HG03442 (cell line): Measurements from ENCODE around the gene NOL7.

Experiments used
- ATAC-seq: cut with Tn5 transposase; IDR thresholded peaks from one replicate; pipeline ENCODE4 v1.9.1; 2021; ENCODE audit warnings: mild to moderate bottlenecking, moderate library complexity; ENCODE audit not compliant: unreplicated experiment

NOL7 gene

GRCh38 chr6:13593720-13594119 lies 21.4 kb upstream of the NOL7 start:
- ATAC-seq, result no peak

- ATAC-seq, result no peak
These were observed 18.1 kb upstream of the NOL7 start for GRCh38 chr6:13597073-13597472.

DNA sequence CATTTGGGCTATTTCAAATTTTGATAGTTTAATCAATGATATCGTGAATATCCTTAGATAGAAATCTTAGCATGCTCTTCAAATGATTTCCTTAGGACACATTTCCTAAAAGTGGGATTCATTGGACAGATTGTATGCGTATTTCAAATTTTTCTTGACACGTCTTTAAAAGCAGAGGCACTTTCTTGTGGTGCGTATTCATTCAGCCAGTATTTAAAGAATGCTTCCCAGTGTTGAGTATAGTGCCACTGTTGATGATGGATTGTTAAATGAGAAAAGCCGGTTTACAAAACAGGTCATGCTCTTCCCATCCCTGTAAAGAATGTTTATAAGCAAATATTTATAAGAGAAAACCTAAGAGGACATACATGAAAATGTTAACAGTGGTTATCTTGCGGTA lies 15.1 kb upstream of the NOL7 start:
- ATAC-seq, result no peak

DNA sequence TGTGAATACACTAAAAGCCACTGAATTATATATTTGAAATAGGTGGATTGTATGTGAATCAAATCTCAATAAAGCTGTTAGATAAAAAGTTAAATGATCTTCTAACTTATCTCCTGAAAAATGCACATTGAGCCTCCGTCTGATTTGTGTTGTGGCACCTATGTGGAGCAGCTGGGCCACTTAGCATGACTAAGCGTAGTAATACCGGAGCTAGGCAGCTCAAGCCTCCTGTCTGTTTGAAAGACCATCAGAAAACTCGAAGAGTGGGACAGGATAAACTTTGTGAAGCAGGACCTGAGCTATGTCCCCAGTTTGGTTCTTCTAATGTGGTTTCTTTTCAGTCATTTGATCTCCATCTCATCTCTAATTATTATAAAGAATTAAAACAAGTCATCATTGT lies 11.0 kb upstream of the NOL7 start:
- ATAC-seq, result no peak

- ATAC-seq, result no peak
These were observed 10.4 kb upstream of the NOL7 start for GRCh38 chr6:13604546-13605416.

GRCh38 chr6:13605634-13606033 lies 9.5 kb upstream of the NOL7 start:
- ATAC-seq, result no peak

GRCh38 chr6:13611715-13612114 lies 3.4 kb upstream of the NOL7 start:
- ATAC-seq, result no peak

DNA sequence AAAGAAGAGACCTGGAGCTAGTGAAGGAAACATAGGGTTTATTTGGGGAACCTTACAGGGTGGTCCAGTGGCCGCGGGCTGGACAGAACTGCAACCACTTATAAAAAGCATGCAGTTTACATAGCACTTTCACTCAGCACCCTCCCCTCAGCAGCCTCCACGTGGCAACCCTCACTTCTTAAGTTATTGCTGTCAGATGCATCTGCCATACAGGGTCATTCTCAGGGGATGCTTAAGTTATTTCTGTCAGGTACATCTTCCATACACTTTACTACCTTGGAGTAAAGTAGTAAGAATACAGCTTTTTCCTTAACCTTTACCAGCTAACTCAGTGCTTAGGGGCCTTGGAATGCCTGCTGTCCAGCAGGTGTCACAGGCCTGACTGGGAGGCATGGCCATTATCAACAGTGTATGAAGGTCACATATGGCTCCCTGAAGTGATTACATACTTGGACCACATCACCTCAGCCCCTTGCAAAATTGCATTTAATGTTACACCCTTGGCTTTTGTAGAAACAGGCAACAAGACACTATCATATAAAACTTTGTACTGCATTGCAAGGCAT lies 2.0 kb upstream of the NOL7 start:
- ATAC-seq, result no peak

DNA sequence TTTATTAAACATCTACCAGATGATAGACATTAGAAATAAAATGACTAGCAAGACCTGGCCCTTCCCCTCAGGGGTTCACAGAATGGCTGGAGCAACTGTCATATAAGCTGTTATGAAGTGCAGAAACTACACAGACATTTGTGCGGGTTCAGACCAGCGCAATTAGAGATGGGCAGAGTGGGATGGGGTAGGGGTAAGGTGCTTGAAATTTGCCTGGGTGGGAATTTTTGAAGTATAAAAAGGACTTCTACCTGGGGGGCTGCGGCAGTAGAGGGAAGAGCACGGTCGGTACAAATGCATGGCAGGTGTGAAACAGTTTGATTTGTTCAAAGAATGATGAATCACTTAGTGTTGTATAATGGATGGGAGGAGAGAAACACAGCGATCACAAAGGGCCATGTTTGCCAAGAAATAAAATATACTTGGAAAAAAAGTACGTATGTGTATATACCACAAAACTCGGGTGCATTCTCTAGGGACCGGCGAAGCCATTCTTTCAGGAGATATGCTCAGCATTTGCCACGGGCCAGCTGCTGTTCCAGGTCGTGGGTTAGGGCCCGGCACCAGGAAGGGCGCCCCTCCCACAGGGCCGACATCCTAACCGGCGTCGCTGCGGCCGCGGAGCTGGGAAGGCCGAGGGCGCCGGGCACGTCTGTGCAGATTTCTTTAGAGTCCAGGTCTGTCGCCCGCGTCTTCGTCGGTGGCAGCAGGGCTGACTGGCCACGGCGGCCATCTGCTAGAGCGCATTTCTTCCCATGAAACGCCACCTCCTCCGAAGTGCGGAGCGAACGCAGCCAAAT lies 809 bp upstream of the NOL7 start:
- peak; percentile 17 for ATAC-seq

GRCh38 chr6:13615792-13616120 lies 621 bp downstream of the NOL7 start:
- no peak for ATAC-seq

DNA sequence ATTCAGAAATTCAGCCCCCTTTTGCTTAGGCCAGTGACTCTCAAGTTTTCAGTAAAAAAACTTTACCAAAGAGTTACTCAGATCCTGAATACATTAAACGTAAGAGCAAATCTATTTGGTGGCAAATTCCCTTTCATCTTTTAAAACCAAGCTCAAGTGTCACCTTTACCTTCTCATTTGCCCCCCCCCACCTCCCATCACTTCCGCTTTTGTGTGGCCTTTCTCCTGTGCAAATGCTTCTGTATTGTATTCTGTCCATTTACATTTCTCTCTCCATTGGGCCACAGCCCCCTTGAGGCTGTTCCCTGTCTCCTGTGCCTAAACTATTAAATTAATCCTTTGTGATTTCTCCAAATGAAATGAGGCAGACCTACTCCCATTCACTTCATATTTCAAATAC lies 1.9 kb downstream of the NOL7 start:
- no peak for ATAC-seq

- ATAC-seq, result no peak
These were observed 9.7 kb downstream of the NOL7 start for GRCh38 chr6:13624871-13625288.

GRCh38 chr6:13629459-13630116 lies 14.5 kb downstream of the NOL7 start:
- no peak for ATAC-seq

GRCh38 chr6:13630499-13630898 lies 15.4 kb downstream of the NOL7 start:
- ATAC-seq, result no peak

GRCh38 chr6:13633343-13633742 lies 18.2 kb downstream of the NOL7 start:
- no peak for ATAC-seq

DNA sequence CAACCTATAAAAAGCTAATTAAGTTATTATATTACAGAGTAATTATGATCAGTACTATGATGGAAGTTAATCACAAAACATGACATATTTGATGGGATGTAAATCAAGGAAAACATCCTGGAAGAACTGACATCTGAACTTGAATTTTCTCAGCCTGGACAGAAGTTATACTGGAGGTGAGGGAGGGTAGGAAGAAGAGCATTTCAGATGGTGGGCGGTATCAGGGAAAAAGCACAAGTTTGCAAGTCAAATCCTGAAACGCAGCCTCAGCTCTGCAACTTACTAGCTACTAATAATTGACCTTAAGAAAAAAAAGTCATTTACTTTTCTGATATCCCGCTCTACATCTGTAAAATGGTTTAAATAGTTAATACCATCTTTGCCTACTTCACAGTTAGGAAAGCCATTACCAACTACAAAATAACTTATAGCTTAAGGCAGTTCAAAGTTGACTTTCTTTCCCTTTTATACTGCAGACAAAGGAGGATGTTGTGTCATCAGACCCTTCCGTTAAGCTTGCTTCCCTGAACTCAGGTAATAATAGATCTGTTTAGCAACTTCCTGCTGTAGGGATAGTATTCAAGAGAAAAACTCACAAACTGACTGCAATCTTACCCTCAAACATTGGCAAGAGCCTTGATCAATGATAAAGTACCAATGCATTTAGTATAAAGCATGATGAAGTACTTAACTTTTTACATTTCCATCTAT lies 21.0 kb downstream of the NOL7 start:
- no peak for ATAC-seq

DNA sequence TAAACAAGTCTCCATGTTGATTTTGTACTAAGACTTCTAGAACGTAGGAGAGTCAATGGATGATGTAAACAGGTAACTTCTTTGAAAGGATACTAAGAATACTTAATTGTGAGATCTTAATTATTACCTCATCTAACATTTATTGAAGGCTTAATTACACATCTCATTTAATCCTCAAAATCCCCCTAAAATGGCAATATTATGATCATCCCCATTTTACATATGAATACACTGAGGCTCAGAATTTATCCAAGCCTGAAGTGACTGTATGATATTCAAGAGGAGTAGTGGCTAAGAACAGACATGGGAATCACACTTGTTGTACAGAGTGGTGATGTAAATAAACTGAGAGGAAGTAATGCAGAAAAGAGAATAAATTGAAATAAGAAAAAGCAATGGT lies 22.9 kb downstream of the NOL7 start:
- ATAC-seq, result no peak

- ATAC-seq, result no peak
These were observed 23.5 kb downstream of the NOL7 start for GRCh38 chr6:13638626-13639025.

GRCh38 chr6:13641315-13641714 lies 26.2 kb downstream of the NOL7 start:
- no peak for ATAC-seq

- ATAC-seq, result no peak
These were observed 28.0 kb downstream of the NOL7 start for GRCh38 chr6:13643125-13643524.

DNA sequence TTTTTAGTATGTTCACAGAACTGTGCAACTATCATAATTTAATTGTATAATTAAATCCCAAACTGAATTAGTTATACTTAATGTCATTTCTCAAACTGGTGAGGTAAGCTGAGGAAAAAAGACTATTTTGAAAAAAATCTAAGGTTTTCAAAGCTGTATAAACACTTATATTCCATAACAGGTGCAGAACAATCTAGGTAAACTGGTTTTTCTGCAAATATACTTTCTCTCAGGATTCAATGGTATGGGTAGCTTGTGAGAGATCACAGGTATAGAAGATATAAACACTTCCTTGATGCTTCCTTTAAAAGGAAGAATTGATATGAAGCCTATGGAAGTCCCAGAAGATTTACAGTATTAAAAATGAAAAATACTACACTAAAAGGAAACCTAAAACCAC lies 33.7 kb downstream of the NOL7 start:
- no peak for ATAC-seq
